HG03103 (cell line): Measurements from ENCODE around the gene TPCN2.

Source experiments
- ATAC-seq: cut with Tn5 transposase; IDR thresholded peaks from one replicate; pipeline ENCODE4 v1.9.1; 2021; ENCODE audit warnings: low read depth; ENCODE audit not compliant: unreplicated experiment

TPCN2 gene

DNA sequence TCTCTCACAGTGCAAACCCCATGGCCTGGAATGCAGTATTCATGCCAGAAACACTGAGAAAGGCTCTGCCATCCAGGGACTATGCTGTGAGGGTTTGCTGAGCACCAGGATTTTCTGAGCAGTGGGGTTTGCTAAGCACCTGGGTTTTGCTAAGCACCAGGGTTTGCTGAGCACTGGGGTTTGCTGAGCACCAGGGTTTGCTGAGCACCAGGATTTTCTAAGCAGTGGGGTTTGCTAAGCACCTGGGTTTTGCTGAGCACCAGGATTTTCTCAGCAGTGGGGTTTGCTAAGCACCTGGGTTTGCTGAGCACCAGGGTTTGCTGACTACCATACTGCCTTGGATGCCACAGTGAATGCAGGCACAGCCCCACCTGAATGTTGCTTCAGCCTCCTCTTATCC, 58.7 kb downstream of the TPCN2 start:
- no peak for ATAC-seq

DNA sequence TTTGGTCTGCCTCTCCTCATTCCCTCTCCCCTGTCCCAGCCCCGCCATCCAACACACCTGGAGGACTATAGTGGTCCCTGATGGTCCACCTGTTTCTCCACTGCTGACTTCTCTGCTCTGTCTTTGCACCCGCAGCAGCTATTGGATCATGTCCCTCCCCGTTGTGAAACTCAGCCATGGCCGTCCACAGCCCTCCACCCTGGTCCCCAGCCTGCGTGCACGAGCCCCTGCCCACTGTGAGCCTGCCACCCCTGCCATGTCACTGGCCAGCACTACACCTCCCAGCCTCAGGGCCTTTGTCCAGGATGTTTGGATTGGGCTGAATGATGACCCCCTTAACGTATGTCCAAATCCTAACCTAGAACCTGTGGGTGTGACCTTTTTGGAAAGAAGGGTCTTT, 59.3 kb downstream of the TPCN2 start:
- ATAC-seq: no peak

DNA sequence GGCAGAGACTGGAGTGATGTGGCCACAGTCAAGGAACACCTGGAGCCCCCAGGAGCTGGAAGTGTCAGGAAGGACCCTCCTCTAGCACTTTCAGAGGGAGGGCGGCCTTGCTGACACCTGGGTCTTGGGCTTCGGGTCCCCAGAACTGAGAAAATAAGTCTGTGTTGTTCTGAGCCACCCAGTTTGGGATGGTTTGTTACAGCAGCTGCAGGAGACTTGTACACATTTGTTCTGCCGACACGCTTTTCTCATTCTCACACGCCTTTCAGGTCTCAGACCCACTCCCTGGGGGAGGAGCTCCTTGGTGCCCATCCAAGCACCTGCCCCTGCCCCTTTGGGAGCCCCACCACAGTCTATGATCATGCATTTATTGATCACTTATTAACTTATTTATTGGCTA, 59.8 kb downstream of the TPCN2 start:
- ATAC-seq: no peak

DNA sequence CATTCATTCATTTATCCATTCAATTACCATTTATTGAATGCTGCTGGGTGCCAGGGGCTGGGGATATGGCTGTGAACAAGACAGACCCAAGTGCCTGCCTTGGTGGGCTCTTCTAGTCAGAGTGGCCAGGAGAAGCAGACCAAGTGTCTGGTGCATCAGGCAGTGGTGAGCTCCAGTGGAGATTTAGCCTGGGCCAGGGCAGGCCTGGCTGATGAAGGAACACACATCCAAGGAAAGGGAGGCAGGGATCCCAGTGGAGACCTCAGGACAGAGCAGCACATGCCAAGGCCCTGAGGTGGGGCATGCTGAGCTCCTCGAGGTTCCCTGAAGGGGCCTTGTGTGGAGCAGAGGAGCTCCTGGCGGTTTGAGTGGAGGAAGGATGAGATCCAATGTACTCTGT, 60.4 kb downstream of the TPCN2 start:
- no peak for ATAC-seq

DNA sequence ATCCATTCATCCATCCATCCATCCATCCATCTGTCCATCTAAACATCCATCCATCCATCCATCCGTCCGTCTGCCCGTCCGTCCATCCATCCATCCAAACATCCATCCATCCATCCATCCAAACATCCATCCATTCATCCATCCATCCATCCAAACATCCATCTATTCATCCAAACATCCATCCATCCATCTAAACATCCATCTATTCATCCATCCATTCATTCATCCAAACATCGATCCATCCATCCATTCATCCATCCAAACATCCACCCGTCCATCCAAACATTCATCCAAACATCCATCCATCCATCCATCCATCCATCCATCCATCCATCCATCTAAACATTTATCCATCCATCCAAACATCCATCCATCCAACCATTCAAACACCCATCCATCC, 61.7 kb downstream of the TPCN2 start:
- no peak for ATAC-seq

DNA sequence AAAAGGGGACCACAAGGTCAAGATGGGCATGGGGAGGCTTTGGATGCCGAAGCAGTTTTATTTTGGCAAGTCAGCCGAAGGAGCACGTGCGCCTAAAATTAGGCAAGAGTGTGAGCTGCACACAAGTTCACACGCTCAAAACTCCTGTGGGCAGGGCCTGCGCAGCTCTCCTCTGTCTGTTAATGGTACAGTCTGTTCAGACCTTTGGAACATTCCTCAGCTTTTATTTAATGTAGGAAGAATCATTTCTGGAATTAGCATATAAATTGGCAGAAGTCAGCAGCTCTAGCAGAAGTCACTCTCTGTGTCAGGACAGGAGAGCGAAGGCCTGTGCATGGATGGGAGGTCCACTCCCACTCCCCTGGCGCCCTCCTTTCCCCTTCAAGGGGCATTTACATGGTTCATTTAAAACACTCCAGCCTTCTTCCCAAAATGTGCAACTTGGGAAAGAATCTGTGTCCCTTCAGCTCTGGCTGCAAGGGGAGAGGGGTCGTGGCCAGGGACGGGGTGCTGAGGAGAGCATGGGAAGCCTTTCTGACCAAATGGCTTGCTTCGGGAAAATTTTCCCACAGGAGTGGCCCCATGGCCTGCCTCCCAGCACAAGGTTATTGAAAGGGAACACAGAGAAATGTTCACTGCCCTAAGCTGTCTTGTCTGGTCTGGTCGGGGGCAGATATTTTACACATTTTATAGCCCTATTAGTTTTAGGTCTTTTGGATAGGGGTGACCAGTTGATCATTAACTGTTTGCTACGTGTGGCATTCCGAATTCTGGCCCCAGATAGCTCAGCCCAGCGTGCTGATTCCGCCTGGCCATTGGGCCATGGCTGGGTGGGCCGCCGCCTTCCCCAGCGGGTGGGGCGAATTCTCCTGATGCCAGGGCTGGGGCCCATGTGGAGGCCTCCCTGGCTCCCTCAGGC, 63.2 kb downstream of the TPCN2 start:
- ATAC-seq: no peak

DNA sequence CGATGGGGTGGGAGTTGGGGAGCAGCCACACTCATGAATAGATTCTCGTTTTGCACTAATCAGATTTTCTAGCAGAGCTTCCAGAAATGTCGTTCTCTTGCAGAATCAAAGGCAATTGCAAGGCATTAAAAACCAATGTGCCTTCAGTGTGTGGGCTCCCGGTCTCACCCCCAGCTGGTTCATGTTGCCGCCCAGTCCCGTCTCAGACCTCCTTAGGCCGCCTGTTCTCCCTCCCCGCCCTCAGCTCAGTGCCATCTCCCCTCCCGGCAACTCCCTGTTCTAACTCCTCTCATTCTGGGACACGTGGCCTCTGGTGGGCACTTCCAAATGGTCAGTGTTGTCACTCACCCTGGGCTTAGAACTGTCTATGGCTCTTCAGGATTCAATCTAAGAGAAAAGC, 64.5 kb downstream of the TPCN2 start:
- no peak for ATAC-seq

DNA sequence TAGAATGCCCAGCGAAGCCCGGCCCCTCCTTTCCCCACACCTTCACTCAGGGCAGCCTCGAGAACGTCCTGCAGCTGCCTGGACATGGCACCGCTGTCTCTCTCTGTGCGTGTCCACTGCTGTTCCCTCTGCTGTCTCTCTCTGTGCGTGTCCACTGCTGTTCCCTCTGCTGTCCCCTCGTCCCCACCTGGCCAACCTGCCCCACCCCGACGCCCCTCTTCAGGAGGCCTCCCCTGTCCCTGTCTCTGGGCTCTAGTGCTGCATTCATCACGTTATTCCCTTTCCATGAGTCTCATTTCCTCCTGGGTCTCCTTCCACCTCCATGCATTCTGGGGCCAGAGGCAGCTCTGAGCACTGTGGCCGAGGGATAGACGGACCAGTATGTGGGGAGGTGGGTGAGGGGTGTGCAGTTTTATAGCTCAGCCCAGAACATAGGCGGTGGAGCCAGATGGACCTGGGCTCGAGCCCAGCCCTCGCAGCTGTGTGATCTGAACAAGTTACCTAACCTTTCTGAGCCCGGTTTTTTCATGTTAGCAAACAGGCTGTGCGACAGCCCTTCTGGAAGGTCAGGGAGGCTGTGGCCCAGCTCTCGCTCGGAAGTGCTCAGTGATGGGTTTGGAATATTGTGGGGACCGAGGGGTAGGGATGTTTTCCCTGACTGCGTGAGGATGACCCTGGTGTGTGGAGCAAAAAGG, 65.1 kb downstream of the TPCN2 start:
- no peak for ATAC-seq

DNA sequence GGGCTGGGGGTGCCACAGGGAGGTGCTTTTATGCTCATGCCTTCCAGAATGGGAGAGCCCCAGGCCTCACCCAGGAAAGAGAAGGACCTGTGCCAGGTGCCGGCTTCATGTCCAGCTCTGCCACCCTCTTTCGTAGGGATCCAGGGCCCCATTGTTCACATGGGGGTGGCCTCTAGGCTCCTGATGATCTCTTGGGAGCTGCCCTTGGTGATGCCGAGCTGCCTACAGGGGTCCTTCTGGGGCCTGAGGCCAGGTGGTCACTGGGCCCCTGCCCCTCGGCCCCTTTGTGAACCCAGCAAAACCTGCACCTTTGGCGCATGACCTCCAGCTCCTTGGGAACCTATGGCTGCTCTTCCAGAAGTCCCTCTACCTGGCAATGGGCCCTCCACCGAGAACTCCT, 65.6 kb downstream of the TPCN2 start:
- ATAC-seq: no peak

DNA sequence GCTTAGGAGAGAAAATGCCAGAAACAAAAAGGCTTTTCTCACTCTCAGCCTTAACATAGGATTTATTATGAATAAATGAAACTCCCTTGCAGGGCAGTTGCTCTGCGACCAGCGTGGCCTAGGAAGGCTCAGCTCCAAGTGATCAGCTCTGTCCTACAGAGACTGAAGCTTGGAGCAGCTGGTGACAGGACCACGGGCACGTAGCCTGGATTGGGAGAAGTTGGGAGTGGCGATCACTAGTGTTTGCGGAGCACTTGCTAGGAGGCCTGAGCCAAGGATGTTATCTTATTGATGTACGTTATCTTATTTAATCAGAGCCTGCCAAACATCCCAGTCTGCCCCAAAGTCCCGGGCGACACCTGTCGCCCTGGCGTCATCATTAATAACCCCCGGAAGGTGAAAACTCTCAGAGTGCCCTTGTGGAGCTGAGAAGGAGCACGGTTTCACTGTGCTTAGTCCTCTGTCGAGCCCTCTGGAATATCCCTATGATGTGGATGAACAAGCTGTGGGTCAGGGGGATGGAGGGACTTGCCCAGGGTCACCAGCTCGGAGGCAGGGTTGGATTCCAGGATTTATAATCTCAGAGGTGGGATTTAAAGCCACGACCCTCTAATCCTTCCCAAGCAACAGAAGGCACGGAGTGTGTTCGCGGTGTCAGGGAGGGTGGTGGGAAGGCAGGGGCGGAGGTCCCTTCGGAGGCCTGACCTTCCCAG, 66.2 kb downstream of the TPCN2 start:
- no peak for ATAC-seq

DNA sequence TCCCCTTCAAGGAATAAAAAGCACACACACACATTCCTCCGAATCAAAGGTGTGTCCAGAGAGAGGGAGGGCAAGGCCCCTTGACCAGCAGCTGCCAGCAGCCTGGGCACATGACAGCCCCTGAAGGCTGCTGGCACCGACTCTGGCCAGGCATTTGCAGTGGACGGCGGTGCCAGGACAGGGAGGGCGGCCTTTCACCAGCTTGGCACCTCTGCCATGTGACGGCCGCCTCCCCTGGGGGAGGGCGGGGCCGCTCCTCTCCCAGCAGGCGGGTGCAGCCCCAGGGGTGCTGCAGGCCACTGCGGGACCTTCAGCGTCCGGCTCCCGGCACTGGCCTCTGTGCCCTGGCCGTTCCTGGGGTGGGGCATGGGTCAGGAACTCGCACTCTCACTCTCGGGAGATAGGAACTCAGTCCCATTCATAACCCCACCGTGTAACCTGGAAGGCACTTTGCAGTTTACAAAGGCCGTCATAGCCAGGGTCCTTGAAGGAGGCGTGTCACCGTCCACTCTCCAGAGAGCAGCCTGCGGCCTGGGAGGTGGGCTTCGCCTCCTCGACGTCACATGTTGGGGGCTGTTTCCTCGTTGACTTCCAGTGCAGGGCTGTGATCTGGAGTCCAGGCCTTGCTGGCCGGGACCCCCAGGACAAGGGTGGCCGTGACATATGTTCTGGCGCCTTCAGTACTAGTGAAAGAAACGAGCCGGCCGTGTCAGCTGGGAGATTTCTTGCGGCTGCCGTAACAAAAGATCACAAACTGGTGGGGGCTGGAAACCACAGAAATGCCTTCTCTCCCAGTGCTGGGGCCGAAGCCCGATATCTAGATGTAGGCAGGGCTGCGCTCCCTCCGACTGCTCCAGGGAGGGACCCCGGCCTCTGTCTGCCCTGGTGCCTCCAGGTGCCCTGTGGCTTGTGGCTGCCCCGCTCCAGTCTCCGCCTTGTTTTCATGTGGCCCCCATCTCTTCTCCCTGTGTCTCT, 67.1 kb downstream of the TPCN2 start:
- no peak for ATAC-seq

DNA sequence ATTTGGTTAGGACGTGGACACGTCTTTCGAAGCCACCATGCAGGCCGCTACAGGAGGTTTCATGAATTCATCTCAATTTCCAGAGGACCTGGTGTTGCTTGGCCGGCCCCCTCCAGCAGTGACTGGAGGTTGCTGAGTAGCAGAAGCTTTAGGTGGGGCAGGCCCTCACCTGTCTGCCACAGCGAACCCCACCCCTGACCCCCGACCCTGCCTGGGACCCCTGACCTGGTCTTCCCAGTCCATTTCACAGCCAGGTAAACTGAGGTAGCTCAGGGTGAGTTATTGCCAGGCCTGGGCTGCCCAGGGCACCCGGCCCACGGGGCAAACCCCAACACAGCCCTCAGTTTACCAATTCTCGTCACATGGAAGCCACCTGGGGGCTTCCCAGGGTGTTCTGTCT, 67.9 kb downstream of the TPCN2 start:
- no peak for ATAC-seq

DNA sequence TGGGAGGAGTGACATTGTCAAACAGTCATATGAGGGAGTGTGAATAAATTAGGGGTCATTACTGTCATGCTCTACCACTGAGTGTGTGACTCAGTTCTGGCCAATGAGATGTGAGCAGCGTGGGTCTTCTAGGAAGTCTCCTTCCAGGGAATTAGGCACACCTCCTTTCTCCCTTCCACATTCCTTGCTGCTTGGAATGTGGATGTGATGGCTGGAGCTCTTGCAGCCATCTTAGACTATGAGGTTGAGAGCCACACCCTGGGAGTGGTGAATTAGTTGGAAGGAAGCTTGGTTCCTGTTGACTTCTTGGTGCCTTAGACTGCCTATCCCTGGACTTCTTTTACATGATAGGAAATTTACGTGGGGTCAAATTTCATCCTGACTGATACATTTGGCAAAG, 70.5 kb downstream of the TPCN2 start:
- ATAC-seq: no peak

DNA sequence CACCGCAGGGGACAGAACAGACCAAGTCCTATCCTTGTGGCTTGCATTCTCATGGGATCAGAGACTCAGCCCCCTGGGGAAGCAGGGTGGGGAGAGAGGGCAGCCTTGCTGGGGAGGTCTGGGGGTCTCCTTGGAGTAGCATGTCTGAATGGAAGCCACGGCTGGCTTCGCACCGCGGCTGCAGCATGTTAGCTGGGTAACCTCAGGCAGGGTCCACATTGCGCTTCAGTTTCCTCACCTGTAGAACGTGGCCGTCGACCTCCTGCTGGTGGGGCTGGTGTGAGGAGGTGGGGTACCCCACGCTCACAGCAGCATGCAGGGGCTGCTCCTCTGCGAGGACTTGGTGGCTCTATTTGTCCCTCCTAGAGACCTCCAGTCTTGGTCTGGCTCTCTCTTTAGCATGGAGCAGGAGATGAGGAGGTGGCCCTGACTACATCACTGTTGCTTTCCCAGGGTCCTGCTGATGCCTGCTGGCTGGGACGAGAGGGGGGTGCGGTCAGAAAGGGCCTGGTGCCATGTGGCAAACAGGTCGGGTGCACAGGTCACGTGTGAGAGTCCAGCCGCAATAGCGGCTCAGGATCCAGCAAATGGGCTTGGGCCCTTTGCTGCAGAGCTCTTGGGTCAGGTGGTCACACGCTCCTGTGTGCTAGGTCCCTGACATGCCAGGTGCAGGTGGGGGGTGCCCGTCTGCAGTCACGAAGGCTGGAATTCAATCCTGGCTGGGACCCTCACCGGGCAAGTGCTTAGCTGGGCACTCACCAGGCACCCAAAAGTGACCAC, 71.6 kb downstream of the TPCN2 start:
- no peak for ATAC-seq

DNA sequence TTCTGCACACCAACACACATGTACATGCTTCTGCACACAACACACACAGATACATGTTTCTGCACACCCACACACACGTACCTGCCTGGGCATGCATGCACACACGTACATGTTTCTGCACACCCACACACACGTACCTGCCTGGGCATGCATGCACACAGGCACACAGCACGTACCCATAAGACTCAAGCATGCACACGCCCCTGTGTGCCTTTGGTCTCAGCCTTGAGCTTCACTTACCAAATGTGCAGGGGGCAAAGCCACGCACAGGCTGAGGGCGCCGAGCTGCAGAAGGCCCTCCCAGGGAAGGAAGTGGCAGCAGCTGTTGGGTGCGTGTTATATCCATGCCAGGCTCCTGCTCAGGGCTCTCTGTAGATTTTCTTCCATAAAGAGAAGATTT, 72.3 kb downstream of the TPCN2 start:
- ATAC-seq: no peak

DNA sequence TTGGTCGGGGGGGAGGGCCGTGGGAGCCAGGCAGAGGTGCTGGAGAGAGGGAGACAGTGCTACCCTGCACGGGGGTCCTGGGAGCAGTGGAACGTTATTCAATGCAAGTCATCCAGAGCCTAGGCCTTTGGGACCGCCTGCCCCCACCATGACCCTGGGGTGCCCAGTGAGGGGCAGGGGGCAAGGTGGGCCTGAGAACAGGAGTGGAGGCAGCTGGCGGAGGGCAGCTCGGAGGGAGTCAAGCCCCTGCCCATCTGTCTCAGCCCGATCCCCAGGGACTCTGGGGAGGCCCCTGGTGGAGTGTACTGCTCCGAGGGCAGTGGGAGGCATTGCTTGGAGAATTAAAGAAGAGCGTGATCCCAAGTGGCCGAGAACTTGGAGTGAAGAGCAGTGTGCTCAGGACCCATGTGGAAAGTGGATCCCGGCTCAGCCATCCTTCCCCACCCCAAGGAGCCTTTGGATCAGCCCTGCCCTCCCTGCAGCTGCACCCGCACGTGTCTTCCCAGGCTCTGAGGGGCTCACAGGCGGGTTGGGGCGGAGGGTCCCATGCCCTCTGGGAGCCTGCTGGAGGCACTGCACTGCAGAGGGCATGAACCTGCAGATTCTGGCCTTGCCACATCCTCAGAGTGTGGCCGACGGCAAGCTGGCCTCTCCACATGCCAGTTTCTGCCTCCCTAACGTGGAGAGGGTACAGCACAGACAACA, 73.0 kb downstream of the TPCN2 start:
- ATAC-seq: no peak

DNA sequence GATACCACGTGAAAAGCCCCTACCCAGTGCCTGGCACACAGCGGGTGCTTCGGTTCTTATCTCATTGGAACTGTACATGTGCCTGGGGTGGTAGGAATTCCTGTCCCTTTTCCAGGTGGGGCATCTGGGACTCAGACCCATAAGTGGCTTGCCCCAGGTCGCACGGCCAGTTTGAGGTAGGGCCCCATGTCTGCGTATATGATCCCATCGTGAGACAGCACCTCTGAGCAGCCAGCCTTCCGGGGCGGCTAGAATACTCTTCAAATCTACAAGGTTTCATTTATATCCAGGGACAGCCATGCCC, 73.5 kb downstream of the TPCN2 start:
- ATAC-seq: no peak

DNA sequence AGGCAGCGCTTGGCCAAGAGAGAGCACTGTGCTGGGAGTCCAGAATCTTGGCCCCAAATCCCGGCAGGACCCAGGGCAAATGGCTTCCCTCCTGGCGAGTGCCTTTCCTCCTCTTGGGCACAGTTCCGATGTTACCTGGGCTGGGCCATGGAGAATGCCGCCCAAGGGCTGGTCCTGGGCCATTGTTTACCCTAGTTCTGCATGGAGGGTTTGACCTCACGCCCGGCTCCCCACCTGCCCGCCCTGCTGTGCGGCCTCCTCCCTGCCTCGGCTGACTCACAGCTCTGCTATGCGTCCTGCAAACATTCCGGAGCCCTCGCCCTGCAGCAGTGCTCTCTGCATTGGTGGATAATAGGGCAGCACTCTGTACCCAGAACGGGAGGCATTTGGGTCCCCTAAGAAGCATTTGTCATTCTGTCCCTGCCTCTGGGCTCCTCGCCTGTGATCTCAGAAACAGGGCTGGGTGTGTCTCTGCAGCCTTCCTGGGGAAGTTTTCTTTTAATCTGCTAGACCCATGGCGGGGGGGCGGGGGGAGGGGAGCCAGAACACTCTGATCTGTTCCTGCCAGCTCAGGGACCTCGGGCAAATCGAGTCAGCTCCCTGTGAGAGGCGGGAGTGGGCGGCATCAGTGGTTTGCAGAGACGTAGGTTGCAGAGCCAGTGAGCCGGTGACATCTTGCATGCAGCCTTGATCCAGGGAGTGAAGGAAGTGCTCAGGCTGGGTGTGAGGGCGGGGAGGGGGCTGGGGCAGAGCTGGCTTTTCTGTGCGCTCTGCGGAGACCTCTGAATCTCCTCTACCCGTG, 74.1 kb downstream of the TPCN2 start:
- no peak for ATAC-seq
